ENCODE data around the gene HTD2.

GRCh38 chr3:58355179-58355578 lies 48.9 kb downstream of the HTD2 start:
- TF ChIP-seq ZC3H4 (CRISPR knock-in tag; IDR thresholded peaks at IDR 0.05; ENCODE audit: borderline replicate concordance) (no peak), PRMT5 (CRISPR knock-in tag; IDR thresholded peaks at IDR 0.05) (no peak), E2F4 (CRISPR knock-in tag; IDR thresholded peaks at IDR 0.05; ENCODE audit: low read depth) (no peak), HOMEZ (CRISPR knock-in tag; IDR thresholded peaks at IDR 0.05) (no peak), SLC30A9 (CRISPR knock-in tag; IDR thresholded peaks at IDR 0.05) (no peak)

Data from K562 (cell line).